Activated CD8-positive, alpha-beta memory T cell treated with anti-CD3 and anti-CD28 coated beads for 36 hours (primary cell): ENCODE results near the gene ANOS1. TPM values are rescaled to one million over a fixed set of nuclear protein-coding genes. Genes with fewer than 3 reads are reported as not detected.

Experiments used
- total RNA-seq, 2 experiments: library from RNA; stranded (reverse); gene quantifications; one replicate each; pipeline ENCODE4 v1.2.3, GENCODE V29; 2021

ANOS1 gene
- total RNA-seq, 2 experiments from 2014 or later, result not detected

Other genes starting within 250 kb of the ANOS1 start
- gene FAM9A, start 69.2 kb upstream of the ANOS1 start, total RNA-seq, result not detected